GM18502 (cell line): Measurements from ENCODE around the gene TP53INP2.
"Not testable (repeated sequence)": the region's sequence is repeated elsewhere in the genome, so short reads cannot be mapped to it uniquely, and the experiment has no call there.

Source experiments
- ATAC-seq: cut with Tn5 transposase; IDR thresholded peaks from one replicate; pipeline ENCODE4 v1.9.1; 2021; ENCODE audit warnings: mild to moderate bottlenecking; ENCODE audit not compliant: unreplicated experiment, poor library complexity

TP53INP2 gene

GRCh38 chr20:34704177-34705007 is at the start of gene TP53INP2:
Gene TP53INP2, plus strand, starts transcription at chr20:34704344. Its CDS starts 4,396 bp downstream, at chr20:34708740.
- ATAC-seq: peak; percentile 68

GRCh38 chr20:34658654-34659053 is 45.5 kb upstream of the TP53INP2 start:
- ATAC-seq: not testable (repeated sequence)

- not testable (repeated sequence) for ATAC-seq
These were observed 42.3 kb upstream of the TP53INP2 start for GRCh38 chr20:34661811-34662210.

- ATAC-seq: no peak
These were observed 40.8 kb upstream of the TP53INP2 start for GRCh38 chr20:34663213-34663943.

GRCh38 chr20:34664751-34665150 is 39.4 kb upstream of the TP53INP2 start:
- not testable (repeated sequence) for ATAC-seq

- no peak for ATAC-seq
These were observed 35.0 kb upstream of the TP53INP2 start for GRCh38 chr20:34669094-34669493.

GRCh38 chr20:34673412-34673811 is 30.7 kb upstream of the TP53INP2 start:
- no peak for ATAC-seq

- ATAC-seq: no peak
These were observed 28.6 kb upstream of the TP53INP2 start for GRCh38 chr20:34675561-34675960.

GRCh38 chr20:34675993-34676641 is 28.0 kb upstream of the TP53INP2 start:
- no peak for ATAC-seq

GRCh38 chr20:34676642-34677373 is 27.3 kb upstream of the TP53INP2 start, which contains the start of gene PIGU:
Gene PIGU, minus strand, starts transcription at chr20:34677092. Its CDS starts 7 bp downstream, at chr20:34677085.
- ATAC-seq: peak; percentile 96

GRCh38 chr20:34680586-34681175 is 23.5 kb upstream of the TP53INP2 start:
- ATAC-seq: no peak

GRCh38 chr20:34683667-34684066 is 20.5 kb upstream of the TP53INP2 start:
- no peak for ATAC-seq

- ATAC-seq: no peak
These were observed 14.7 kb upstream of the TP53INP2 start for GRCh38 chr20:34689486-34689885.

GRCh38 chr20:34691838-34692237 is 12.3 kb upstream of the TP53INP2 start:
- ATAC-seq: no peak

- no peak for ATAC-seq
These were observed 10.7 kb upstream of the TP53INP2 start for GRCh38 chr20:34693414-34693813.

- ATAC-seq: no peak
These were observed 2.6 kb upstream of the TP53INP2 start for GRCh38 chr20:34701405-34702085.

- no peak for ATAC-seq
These were observed 1.1 kb upstream of the TP53INP2 start for GRCh38 chr20:34703061-34703423.

- ATAC-seq: no peak
These were observed 544 bp upstream of the TP53INP2 start for GRCh38 chr20:34703424-34704176.

GRCh38 chr20:34705008-34705396 is 858 bp downstream of the TP53INP2 start:
- no peak for ATAC-seq
